ENCODE results near the gene DHX34. TPM values are rescaled to one million over a fixed set of nuclear protein-coding genes. Genes with fewer than 3 reads are reported as not detected.

Gene DHX34
- total RNA-seq, 1 experiment from 2014 or later, result 38.2 TPM

- H2BK20ac ChIP-seq (ENCODE audit: low read depth, low read length, poor library complexity, severe bottlenecking), result no peak overlapping the region
- no peaks in the 10 kb centered on the region for H3K79me2 ChIP-seq (ENCODE audit: insufficient read depth, low read length)
- no peak overlapping the region for H3K27ac Mint-ChIP-seq
- H3K79me1 ChIP-seq (ENCODE audit: insufficient read depth, low read depth, low read length, poor library complexity, severe bottlenecking), result no peaks in the 10 kb centered on the region
- no peaks in the 10 kb centered on the region for H3K9me3 Mint-ChIP-seq
- peaks cover 28 to 83% (median 59%) of the 10 kb centered on the region in 3 experiments; a peak in 6 of 7 replicates for H3K36me3 Mint-ChIP-seq (ENCODE audit: insufficient read depth in 1 of 3, low read depth in 3 of 3)
- H3K9me3 ChIP-seq (ENCODE audit: control insufficient read depth, low read depth, low read length), result no peaks in the 10 kb centered on the region
- H3K4ac ChIP-seq (ENCODE audit: low read depth, low read length), result no peak overlapping the region
- no peak overlapping the region for H3K9ac ChIP-seq (ENCODE audit: extremely low read depth, insufficient read length, low read length)
- no peak overlapping the region for H4K5ac ChIP-seq (ENCODE audit: insufficient read length, low read depth, low read length)
- no peak overlapping the region for H2BK5ac ChIP-seq (ENCODE audit: insufficient read length, low read length)
- no peak overlapping the region for H3K27ac ChIP-seq (ENCODE audit: insufficient read length, low read depth, low read length)
- H4K91ac ChIP-seq (ENCODE audit: insufficient read length, low read depth, low read length), result no peak overlapping the region
- H2BK12ac ChIP-seq (ENCODE audit: insufficient read length, low read depth, low read length), result no peak overlapping the region
- H3K4me3 Mint-ChIP-seq, result no peak overlapping the region
- no peaks in the 10 kb centered on the region for H3K4me1 ChIP-seq (ENCODE audit: insufficient read depth, low read length)
- no peak overlapping the region for H2BK120ac ChIP-seq (ENCODE audit: low read depth, low read length, poor library complexity, severe bottlenecking)
- no peaks in the 10 kb centered on the region for H4K20me1 ChIP-seq (ENCODE audit: control insufficient read depth, insufficient read depth, insufficient read length)
- H3K23ac ChIP-seq (ENCODE audit: insufficient read length, low read depth, low read length), result no peak overlapping the region
- H3T11ph ChIP-seq (ENCODE audit: low read length), result no peak overlapping the region
- DNase-seq, result no peak
- no peak overlapping the region for H3K56ac ChIP-seq (ENCODE audit: insufficient read length, low read depth, low read length)
- no peaks in the 10 kb centered on the region for H3K27me3 Mint-ChIP-seq (ENCODE audit: low read depth)
- TF ChIP-seq CTCF (conservative IDR thresholded peaks at IDR 0.05), result no peak
- no peak overlapping the region for H2BK15ac ChIP-seq (ENCODE audit: low read depth, low read length)
- H3K4me1 Mint-ChIP-seq, result no peaks in the 10 kb centered on the region
- no peak overlapping the region for H2AFZ ChIP-seq (ENCODE audit: low read length)
- H3K23me2 ChIP-seq (ENCODE audit: insufficient read length, low read depth, low read length, poor library complexity, severe bottlenecking), result no peaks in the 10 kb centered on the region
- H3K14ac ChIP-seq (ENCODE audit: insufficient read depth, low read length), result no peak overlapping the region
- H3K18ac ChIP-seq (ENCODE audit: insufficient read length, low read depth, low read length), result no peak overlapping the region
- WGBS (ENCODE audit: extremely low coverage, insufficient read length, low lambda C conversion rate), result no CpG with 5 or more reads among the region's 12 CpGs
- no peak overlapping the region for H3K4me2 ChIP-seq (ENCODE audit: insufficient read depth, insufficient read length, low read length)
- H3K27me3 ChIP-seq (ENCODE audit: insufficient read depth, low read length), result no peaks in the 10 kb centered on the region
- H4K8ac ChIP-seq (replicated peaks; ENCODE audit: insufficient read length, low read depth, low read length), result no peak overlapping the region
- no peak overlapping the region for H2AK5ac ChIP-seq (ENCODE audit: insufficient read length, low read length)
Measured at GRCh38 chr19:47377801-47378200, 28.7 kb downstream of the DHX34 start.
